Measurements from ENCODE around the gene TTC7B.

Gene TTC7B

GRCh38 chr14:90508536-90509254 is 307.5 kb downstream of the TTC7B start:
- no peak for DNase-seq (ENCODE audit: low spot score)

GRCh38 chr14:90508036-90508435 is 308.2 kb downstream of the TTC7B start:
- DNase-seq (ENCODE audit: low spot score), result no peak

- no peak for DNase-seq (ENCODE audit: low spot score)
Observed at GRCh38 chr14:90507428-90507827, 308.8 kb downstream of the TTC7B start.

GRCh38 chr14:90506748-90507147 is 309.5 kb downstream of the TTC7B start:
- DNase-seq (ENCODE audit: low spot score), result no peak

GRCh38 chr14:90505531-90505930 is 310.7 kb downstream of the TTC7B start:
- no peak for DNase-seq (ENCODE audit: low spot score)

GRCh38 chr14:90504643-90505042 is 311.6 kb downstream of the TTC7B start:
- DNase-seq (ENCODE audit: low spot score), result no peak

GRCh38 chr14:90503582-90503981 is 312.6 kb downstream of the TTC7B start:
- DNase-seq (ENCODE audit: low spot score), result no peak

- no peak for DNase-seq (ENCODE audit: low spot score)
Observed at GRCh38 chr14:90502760-90503159, 313.5 kb downstream of the TTC7B start.

GRCh38 chr14:90500665-90501370 is 315.4 kb downstream of the TTC7B start:
- peak; percentile 30 for DNase-seq (ENCODE audit: low spot score)

GRCh38 chr14:90499908-90500664 is 316.1 kb downstream of the TTC7B start:
- DNase-seq (ENCODE audit: low spot score), result peak; percentile 15

- DNase-seq (ENCODE audit: low spot score), result peak; percentile 5
Observed at GRCh38 chr14:90499121-90499520, 317.1 kb downstream of the TTC7B start.

- DNase-seq (ENCODE audit: low spot score), result no peak
Observed at GRCh38 chr14:90498198-90498597, 318.0 kb downstream of the TTC7B start.

GRCh38 chr14:90496379-90496778 is 319.9 kb downstream of the TTC7B start:
- peak; percentile 17 for DNase-seq (ENCODE audit: low spot score)

- DNase-seq (ENCODE audit: low spot score), result peak; percentile 25
Observed at GRCh38 chr14:90495357-90496276, 320.6 kb downstream of the TTC7B start.

GRCh38 chr14:90491911-90492531 is 324.2 kb downstream of the TTC7B start:
- DNase-seq (ENCODE audit: low spot score), result peak; percentile 18

GRCh38 chr14:90491221-90491885 is 324.9 kb downstream of the TTC7B start:
- peak; percentile 33 for DNase-seq (ENCODE audit: low spot score)

- peak; percentile 20 for DNase-seq (ENCODE audit: low spot score)
Observed at GRCh38 chr14:90490720-90491050, 325.5 kb downstream of the TTC7B start.

- DNase-seq (ENCODE audit: low spot score), result peak; percentile 32
Observed at GRCh38 chr14:90489916-90490719, 326.1 kb downstream of the TTC7B start.

- no peak for DNase-seq (ENCODE audit: low spot score)
Observed at GRCh38 chr14:90489306-90489705, 326.9 kb downstream of the TTC7B start.

- DNase-seq (ENCODE audit: low spot score), result no peak
Observed at GRCh38 chr14:90488256-90488655, 328.0 kb downstream of the TTC7B start.
